ENCODE data around the gene SRGAP1. TPM values are rescaled to one million over a fixed set of nuclear protein-coding genes. Genes with fewer than 3 reads are reported as not detected.

Gene SRGAP1
- polyA plus RNA-seq, 1 donor (not counting 4 experiments of a cell fraction or from before 2014, with no cell fraction given): 4.5 TPM

DNA sequence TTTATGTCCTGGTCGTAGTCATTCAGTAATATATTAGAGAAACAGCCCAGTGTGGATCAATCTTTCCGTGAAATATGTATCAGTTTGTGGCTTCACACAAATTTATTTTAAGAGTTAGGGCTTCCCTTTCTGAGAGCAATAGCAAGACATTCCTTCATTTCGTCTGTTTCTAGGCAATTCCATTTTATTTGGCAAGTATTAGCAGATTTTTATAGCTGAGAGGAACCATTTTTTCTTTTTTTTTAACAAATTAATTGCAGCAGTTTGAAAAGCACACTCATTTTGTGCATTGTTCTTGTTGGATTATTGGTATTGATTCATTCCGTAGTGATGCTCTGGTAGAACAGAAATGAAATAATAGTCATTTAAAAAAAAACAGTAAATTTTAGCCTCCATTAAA, 132.9 kb downstream of the SRGAP1 start:
- Histone ChIP-seq H3K36me3 (ENCODE audit: control insufficient read depth in 2 of 2, extremely low read depth in 1 of 2, insufficient read depth in 2 of 2, low read length in 2 of 2) (no peaks in the 10 kb centered on the region), H4K20me1 (ENCODE audit: control insufficient read depth, extremely low read depth, insufficient read depth, low read length) (no peaks in the 10 kb centered on the region), H3K4me1 (ENCODE audit: control insufficient read depth, extremely low read depth, insufficient read depth, low read length) (peaks cover 25% of the 10 kb centered on the region), H3K4me2 (ENCODE audit: control insufficient read depth, extremely low read depth, insufficient read depth, low read depth, low read length) (no peak overlapping the region), H3K9me3 (ENCODE audit: control insufficient read depth, low read depth, low read length) (no peaks in the 10 kb centered on the region), H3K27ac (ENCODE audit: control insufficient read depth, insufficient read depth, low read length) (peak overlapping the region; percentile 80), H3K4me3 (ENCODE audit: control insufficient read depth in 2 of 3, extremely low read depth in 1 of 3, insufficient read depth in 2 of 3, low read depth in 1 of 3, low read length in 3 of 3) (no peak overlapping the region), H3K9ac (ENCODE audit: control insufficient read depth, extremely low read depth, insufficient read depth, low read length) (no peak overlapping the region), H3K27me3 (ENCODE audit: control insufficient read depth, extremely low read depth, insufficient read depth, low read length) (no peaks in the 10 kb centered on the region), H3K9me1 (ENCODE audit: control insufficient read depth, extremely low read depth, insufficient read depth, low read length) (no peaks in the 10 kb centered on the region), H2AFZ (ENCODE audit: control insufficient read depth, low read length) (no peak overlapping the region), H3K79me2 (ENCODE audit: control insufficient read depth, insufficient read depth, low read length) (peaks cover 14% of the 10 kb centered on the region)
- dilution Hi-C loops (cut with MboI; ENCODE audit: extremely low pct_ligation_motif_present, low sequenced_read_pairs): no loop called here
- FAIRE-seq (no peak), DNase-seq (ENCODE audit: low read depth, low spot score) (no peak)
- TF ChIP-seq, protein P1, sequence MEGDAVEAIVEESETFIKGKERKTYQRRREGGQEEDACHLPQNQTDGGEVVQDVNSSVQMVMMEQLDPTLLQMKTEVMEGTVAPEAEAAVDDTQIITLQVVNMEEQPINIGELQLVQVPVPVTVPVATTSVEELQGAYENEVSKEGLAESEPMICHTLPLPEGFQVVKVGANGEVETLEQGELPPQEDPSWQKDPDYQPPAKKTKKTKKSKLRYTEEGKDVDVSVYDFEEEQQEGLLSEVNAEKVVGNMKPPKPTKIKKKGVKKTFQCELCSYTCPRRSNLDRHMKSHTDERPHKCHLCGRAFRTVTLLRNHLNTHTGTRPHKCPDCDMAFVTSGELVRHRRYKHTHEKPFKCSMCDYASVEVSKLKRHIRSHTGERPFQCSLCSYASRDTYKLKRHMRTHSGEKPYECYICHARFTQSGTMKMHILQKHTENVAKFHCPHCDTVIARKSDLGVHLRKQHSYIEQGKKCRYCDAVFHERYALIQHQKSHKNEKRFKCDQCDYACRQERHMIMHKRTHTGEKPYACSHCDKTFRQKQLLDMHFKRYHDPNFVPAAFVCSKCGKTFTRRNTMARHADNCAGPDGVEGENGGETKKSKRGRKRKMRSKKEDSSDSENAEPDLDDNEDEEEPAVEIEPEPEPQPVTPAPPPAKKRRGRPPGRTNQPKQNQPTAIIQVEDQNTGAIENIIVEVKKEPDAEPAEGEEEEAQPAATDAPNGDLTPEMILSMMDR (optimal IDR thresholded peaks at IDR 0.05 in 1 of 3, IDR thresholded peaks at IDR 0.05 in 1 of 3, conservative IDR thresholded peaks at IDR 0.05 in 1 of 3; ENCODE audit: extremely low read depth in 1 of 3, insufficient read depth in 2 of 3, low read length in 3 of 3): no peak
- no peak for TF ChIP-seq EZH2 (IDR thresholded peaks at IDR 0.05; ENCODE audit: low read length)

DNA sequence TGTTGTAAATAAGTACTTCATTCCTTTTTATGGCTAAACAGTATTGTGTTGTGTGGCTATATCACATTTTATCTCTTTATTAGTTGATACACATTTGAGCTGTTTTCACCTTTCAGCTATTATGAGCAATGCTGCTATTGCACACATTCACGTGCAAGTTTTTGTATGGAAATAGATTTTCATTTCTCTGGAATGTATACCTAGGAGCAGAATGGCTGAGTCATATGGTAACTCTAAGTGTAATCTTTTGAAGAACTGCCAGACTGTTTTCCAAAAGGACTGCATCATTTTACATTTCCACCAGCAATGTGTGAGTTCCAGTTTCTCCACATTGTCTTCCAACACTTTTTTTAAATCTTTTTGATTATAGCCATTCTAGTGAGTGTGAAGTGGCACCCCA, 134.0 kb downstream of the SRGAP1 start:
- Histone ChIP-seq H3K9me3 (ENCODE audit: control insufficient read depth, low read depth, low read length) (no peaks in the 10 kb centered on the region), H3K9ac (ENCODE audit: control insufficient read depth, extremely low read depth, insufficient read depth, low read length) (peak overlapping the region; percentile 26), H3K79me2 (ENCODE audit: control insufficient read depth, insufficient read depth, low read length) (peaks cover 15% of the 10 kb centered on the region), H3K27me3 (ENCODE audit: control insufficient read depth, extremely low read depth, insufficient read depth, low read length) (no peaks in the 10 kb centered on the region), H3K4me2 (ENCODE audit: control insufficient read depth, extremely low read depth, insufficient read depth, low read depth, low read length) (peak overlapping the region; percentile 37), H3K4me3 (ENCODE audit: control insufficient read depth in 2 of 3, extremely low read depth in 1 of 3, insufficient read depth in 2 of 3, low read depth in 1 of 3, low read length in 3 of 3) (no peak overlapping the region), H2AFZ (ENCODE audit: control insufficient read depth, low read length) (no peak overlapping the region), H4K20me1 (ENCODE audit: control insufficient read depth, extremely low read depth, insufficient read depth, low read length) (no peaks in the 10 kb centered on the region), H3K4me1 (ENCODE audit: control insufficient read depth, extremely low read depth, insufficient read depth, low read length) (peaks cover 25% of the 10 kb centered on the region), H3K36me3 (ENCODE audit: control insufficient read depth in 2 of 2, extremely low read depth in 1 of 2, insufficient read depth in 2 of 2, low read length in 2 of 2) (no peaks in the 10 kb centered on the region), H3K27ac (ENCODE audit: control insufficient read depth, insufficient read depth, low read length) (peak overlapping the region; percentile 80), H3K9me1 (ENCODE audit: control insufficient read depth, extremely low read depth, insufficient read depth, low read length) (no peaks in the 10 kb centered on the region)
- peak; percentile 90 for FAIRE-seq
- peak; percentile 53 for DNase-seq (ENCODE audit: low read depth, low spot score)
- TF ChIP-seq EZH2 (IDR thresholded peaks at IDR 0.05; ENCODE audit: low read length): no peak
- TF ChIP-seq, protein P1 (optimal IDR thresholded peaks at IDR 0.05 in 1 of 3, IDR thresholded peaks at IDR 0.05 in 1 of 3, conservative IDR thresholded peaks at IDR 0.05 in 1 of 3; ENCODE audit: extremely low read depth in 1 of 3, insufficient read depth in 2 of 3, low read length in 3 of 3): no peak
- dilution Hi-C loops (cut with MboI; ENCODE audit: extremely low pct_ligation_motif_present, low sequenced_read_pairs): no loop called here
